SU-DHL-6 (cell line): ENCODE measurements around the gene SPTBN1.

ENCODE experiments used
- H2AFZ ChIP-seq: fragments of 200-600 bp; sonication (generic); 2 replicates; pipeline ENCODE4 v1.6.1; 2014; ENCODE audit warnings: low read depth, mild to moderate bottlenecking, moderate library complexity, mixed read lengths, antibody characterized with exemption, low read length; ENCODE audit not compliant: severe bottlenecking
- H3F3A ChIP-seq: fragments of 200-600 bp; shearing (Covaris generic); 2 replicates; pipeline ENCODE4 v1.6.0; 2016; ENCODE audit warnings: antibody characterized with exemption, mild to moderate bottlenecking; ENCODE audit not compliant: insufficient read depth
- H3K27ac ChIP-seq: fragments of 200-600 bp; sonication (generic); 2 replicates; pipeline ENCODE4 v1.5.1; 2016; ENCODE audit warnings: low read depth, mild to moderate bottlenecking, low read length, moderate library complexity, mixed read lengths
- H3K27me3 ChIP-seq: fragments of 200-600 bp; sonication (generic), shearing (Covaris generic); 2 replicates; pipeline ENCODE4 v1.6.0; 2014; ENCODE audit warnings: mild to moderate bottlenecking, low read length
- H3K36me3 ChIP-seq: fragments of 200-600 bp; sonication (generic); 2 replicates; pipeline ENCODE4 v1.6.1; 2014; ENCODE audit warnings: mild to moderate bottlenecking, low read length, mixed read lengths
- H3K4me2 ChIP-seq: fragments of 300-600, 200-600 bp; shearing (Covaris generic), sonication (generic); 2 replicates; pipeline ENCODE4 v1.6.0; 2014; ENCODE audit warnings: low read length, low read depth, mild to moderate bottlenecking; ENCODE audit not compliant: poor library complexity, severe bottlenecking
- H3K4me3 ChIP-seq: fragments of 200-600 bp; sonication (generic); 2 replicates; pipeline ENCODE4 v1.5.1; 2014; ENCODE audit warnings: antibody characterized with exemption, low read length, mild to moderate bottlenecking, mixed read lengths; ENCODE audit not compliant: insufficient read depth, poor library complexity, severe bottlenecking
- H3K79me2 ChIP-seq: fragments of 200-600 bp; sonication (generic); 2 replicates; pipeline ENCODE4 v1.6.1; 2014; ENCODE audit warnings: mild to moderate bottlenecking, low read length, moderate library complexity; ENCODE audit not compliant: insufficient read depth
- H3K9ac ChIP-seq: fragments of 200-600 bp; sonication (generic); 2 replicates; pipeline ENCODE4 v1.7.0; 2014; ENCODE audit warnings: mild to moderate bottlenecking, low read length
- H3K9me2 ChIP-seq: fragments of 200-600 bp; sonication (generic); replicated peaks from 2 replicates; pipeline ENCODE4 v1.6.1; 2014; ENCODE audit warnings: low read length; ENCODE audit not compliant: insufficient read depth
- H3K9me3 ChIP-seq: fragments of 200-600 bp; sonication (generic); 2 replicates; pipeline ENCODE4 v1.6.1; 2014; ENCODE audit warnings: low read length, mixed read lengths; ENCODE audit not compliant: insufficient read depth
- H4K20me1 ChIP-seq: fragments of 200-600 bp; sonication (generic); 2 replicates; pipeline ENCODE4 v1.6.1; 2014; ENCODE audit warnings: low read depth, mild to moderate bottlenecking, antibody characterized with exemption, low read length, moderate library complexity, mixed read lengths
- CTCF ChIP-seq: fragments of 200-600 bp; sonication (generic); IDR thresholded peaks from one replicate; pipeline ENCODE4 v1.5.1; 2017; ENCODE audit warnings: antibody characterized with exemption, mild to moderate bottlenecking, low read length, moderate library complexity; ENCODE audit not compliant: insufficient read depth, poor library complexity, severe bottlenecking
- EZH2phosphoT487 ChIP-seq: fragments of 200-600 bp; sonication (generic), shearing (Covaris generic); conservative IDR thresholded peaks from 2 replicates; pipeline ENCODE4 v1.6.1; 2018; ENCODE audit warnings: mild to moderate bottlenecking, antibody characterized with exemption, low read length, moderate library complexity, mixed read lengths

Gene SPTBN1

GRCh38 chr2:54423213-54423612 lies 32.9 kb upstream of the SPTBN1 start:
- no peak overlapping the region for H3K27ac ChIP-seq
- H4K20me1 ChIP-seq: no peaks in the 10 kb centered on the region
- no peaks in the 10 kb centered on the region for H3K36me3 ChIP-seq
- H2AFZ ChIP-seq: no peak overlapping the region
- no peak for TF ChIP-seq CTCF
- no peak for TF ChIP-seq EZH2phosphoT487
- H3K9me2 ChIP-seq: no peaks in the 10 kb centered on the region
- H3F3A ChIP-seq: no peaks in the 10 kb centered on the region
- no peaks in the 10 kb centered on the region for H3K9me3 ChIP-seq
- no peak overlapping the region for H3K4me3 ChIP-seq
- H3K79me2 ChIP-seq: no peaks in the 10 kb centered on the region
- no peak overlapping the region for H3K4me2 ChIP-seq
- H3K9ac ChIP-seq: no peak overlapping the region
- H3K27me3 ChIP-seq: no peaks in the 10 kb centered on the region

GRCh38 chr2:54424555-54425163 lies 31.5 kb upstream of the SPTBN1 start:
- no peak overlapping the region for H3K9ac ChIP-seq
- H3K4me2 ChIP-seq: no peak overlapping the region
- H4K20me1 ChIP-seq: no peaks in the 10 kb centered on the region
- H3K9me3 ChIP-seq: no peaks in the 10 kb centered on the region
- no peaks in the 10 kb centered on the region for H3K27me3 ChIP-seq
- H2AFZ ChIP-seq: no peak overlapping the region
- H3K4me3 ChIP-seq: no peak overlapping the region
- TF ChIP-seq EZH2phosphoT487: no peak
- no peaks in the 10 kb centered on the region for H3K79me2 ChIP-seq
- no peaks in the 10 kb centered on the region for H3K9me2 ChIP-seq
- no peaks in the 10 kb centered on the region for H3K36me3 ChIP-seq
- no peak overlapping the region for H3K27ac ChIP-seq
- no peaks in the 10 kb centered on the region for H3F3A ChIP-seq

GRCh38 chr2:54428108-54428831 lies 27.9 kb upstream of the SPTBN1 start:
- Histone ChIP-seq H3K9me3 (no peaks in the 10 kb centered on the region), H3K27ac (no peak overlapping the region), H3K4me2 (no peak overlapping the region), H3K36me3 (no peaks in the 10 kb centered on the region), H3K4me3 (no peak overlapping the region), H3K9ac (no peak overlapping the region), H4K20me1 (no peaks in the 10 kb centered on the region), H3F3A (no peaks in the 10 kb centered on the region), H3K27me3 (no peaks in the 10 kb centered on the region), H3K79me2 (no peaks in the 10 kb centered on the region), H3K9me2 (no peaks in the 10 kb centered on the region), H2AFZ (no peak overlapping the region)
- TF ChIP-seq EZH2phosphoT487: no peak
- TF ChIP-seq CTCF: no peak

- Histone ChIP-seq H3K27ac (no peak overlapping the region), H3K36me3 (no peaks in the 10 kb centered on the region), H3K9me2 (no peaks in the 10 kb centered on the region), H3K9ac (no peak overlapping the region), H2AFZ (no peak overlapping the region), H3F3A (no peaks in the 10 kb centered on the region), H3K9me3 (no peaks in the 10 kb centered on the region), H4K20me1 (no peaks in the 10 kb centered on the region), H3K4me3 (no peak overlapping the region), H3K4me2 (no peak overlapping the region), H3K79me2 (no peaks in the 10 kb centered on the region), H3K27me3 (no peaks in the 10 kb centered on the region)
- TF ChIP-seq EZH2phosphoT487: no peak
- TF ChIP-seq CTCF: no peak
Observed at GRCh38 chr2:54429054-54429453, 27.1 kb upstream of the SPTBN1 start.
